ENCODE measurements around the gene DHRSX.

DNA sequence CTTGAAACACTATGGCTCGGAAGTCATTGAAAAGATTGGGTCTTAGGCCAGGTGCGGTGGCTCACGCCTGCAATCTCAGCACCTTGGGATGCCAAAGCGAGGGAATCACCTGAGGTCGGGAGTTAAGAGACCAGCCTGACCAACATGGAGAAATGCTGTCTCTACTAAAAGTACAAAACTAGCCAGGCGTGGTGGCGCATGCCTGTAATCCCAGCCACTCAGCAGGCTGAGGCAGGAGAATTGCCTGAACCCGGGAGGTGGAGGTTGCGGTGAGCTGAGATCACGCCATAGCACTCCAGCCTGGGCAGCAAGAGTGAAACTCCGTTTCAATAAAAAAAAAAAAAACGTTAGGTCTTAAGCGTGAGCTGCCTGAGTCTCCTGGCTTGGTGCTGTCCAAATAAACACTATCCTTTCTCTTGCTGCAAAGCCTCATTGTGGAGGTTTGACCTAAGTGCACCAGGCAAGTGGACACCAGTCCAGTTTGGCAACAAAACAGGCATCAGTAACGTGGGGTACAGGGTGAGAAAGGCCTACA is 185.9 kb downstream of the DHRSX start:
- TF ChIP-seq EZH2phosphoT487 (IDR thresholded peaks at IDR 0.05; ENCODE audit: borderline replicate concordance, low read length), result no peak
- TF ChIP-seq, protein P1, sequence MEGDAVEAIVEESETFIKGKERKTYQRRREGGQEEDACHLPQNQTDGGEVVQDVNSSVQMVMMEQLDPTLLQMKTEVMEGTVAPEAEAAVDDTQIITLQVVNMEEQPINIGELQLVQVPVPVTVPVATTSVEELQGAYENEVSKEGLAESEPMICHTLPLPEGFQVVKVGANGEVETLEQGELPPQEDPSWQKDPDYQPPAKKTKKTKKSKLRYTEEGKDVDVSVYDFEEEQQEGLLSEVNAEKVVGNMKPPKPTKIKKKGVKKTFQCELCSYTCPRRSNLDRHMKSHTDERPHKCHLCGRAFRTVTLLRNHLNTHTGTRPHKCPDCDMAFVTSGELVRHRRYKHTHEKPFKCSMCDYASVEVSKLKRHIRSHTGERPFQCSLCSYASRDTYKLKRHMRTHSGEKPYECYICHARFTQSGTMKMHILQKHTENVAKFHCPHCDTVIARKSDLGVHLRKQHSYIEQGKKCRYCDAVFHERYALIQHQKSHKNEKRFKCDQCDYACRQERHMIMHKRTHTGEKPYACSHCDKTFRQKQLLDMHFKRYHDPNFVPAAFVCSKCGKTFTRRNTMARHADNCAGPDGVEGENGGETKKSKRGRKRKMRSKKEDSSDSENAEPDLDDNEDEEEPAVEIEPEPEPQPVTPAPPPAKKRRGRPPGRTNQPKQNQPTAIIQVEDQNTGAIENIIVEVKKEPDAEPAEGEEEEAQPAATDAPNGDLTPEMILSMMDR (IDR thresholded peaks at IDR 0.05; ENCODE audit: low read depth, low read length, poor library complexity, severe bottlenecking), result no peak
